HCT116 (cell line): ENCODE measurements around the gene PROK2. TPM values are rescaled to one million over a fixed set of nuclear protein-coding genes. Genes with fewer than 3 reads are reported as not detected.

Experiments used
- ATAC-seq: fragments of 200-7000 bp; cut with Tn5 transposase; 2 replicates; pipeline ENCODE4 v1.9.1; 2020; ENCODE audit warnings: mild to moderate bottlenecking, moderate library complexity
- BruUV-seq: library from RNA; stranded (reverse); fragments of 400-500 nt; replicated peaks from 2 replicates; lab custom pipeline; 2021; lab: Mats Ljungman, UMichigan
- CTCF ChIA-PET: fragments of 300-600 bp; sonication (Branson Sonifier 250); formaldehyde crosslinking; loops from one replicate; lab custom pipeline; 2021; ENCODE audit warnings: antibody characterized with exemption; lab: Charles Lee
- POLR2A ChIA-PET: fragments of 300-600, 350-600 bp; sonication (Branson Sonifier 250); formaldehyde crosslinking; loops from one replicate; lab custom pipeline; 2021; ENCODE audit warnings: antibody characterized with exemption; lab: Charles Lee
- RAD21 ChIA-PET, 2 experiments: fragments of 300-600 bp; sonication (Branson Sonifier 250); formaldehyde crosslinking; loops; one replicate each; lab custom pipeline; 2023; ENCODE audit warnings: low total read pairs in 2 of 2; ENCODE audit not compliant: uncharacterized antibody in 2 of 2, unreplicated experiment in 2 of 2, low non-redundant PET in 1 of 2; lab: Charles Lee
- DNase-seq: peaks from one replicate; pipeline ENCODE4 v3.0.0-alpha.2; 2010; ENCODE audit warnings: low read depth, low spot score
- H2AFZ ChIP-seq: fragments of 200-600 bp; shearing (Covaris generic), sonication (generic); 2 replicates; pipeline ENCODE4 v1.6.1; 2017; ENCODE audit warnings: low read depth, mixed run types, mixed read lengths, antibody characterized with exemption, low read length; ENCODE audit not compliant: poor library complexity, severe bottlenecking
- H3K27ac ChIP-seq: 2 replicates; pipeline ENCODE4 v1.5.1; 2012; ENCODE audit warnings: low read depth, low read length
- H3K27me3 ChIP-seq: fragments of 200-600 bp; sonication (generic); 2 replicates; pipeline ENCODE4 v1.6.1; 2016; ENCODE audit warnings: mixed run types, low read length, mixed read lengths; ENCODE audit not compliant: insufficient read depth
- H3K36me3 ChIP-seq, 2 experiments: fragments of 200-500 bp in 1 of 2; fragments of 200-600 bp in 1 of 2; sonication (Bioruptor generic) in 1 of 2; sonication (generic) in 1 of 2; 2 replicates each; pipeline versions ENCODE4 v1.5.1 to v1.6.1; 2014 to 2016; ENCODE audit warnings: low read length in 2 of 2, inconsistent platforms in 1 of 2, mixed read lengths in 1 of 2, mixed run types in 1 of 2; ENCODE audit not compliant: insufficient read depth in 2 of 2, control insufficient read depth in 1 of 2
- H3K4me1 ChIP-seq, 2 experiments: fragments of 200-600 bp in 1 of 2; sonication (generic) in 1 of 2; 2 replicates each; pipeline versions ENCODE4 v1.5.1 to v1.6.1; 2012 to 2017; ENCODE audit warnings: low read length in 2 of 2, inconsistent platforms in 1 of 2, mild to moderate bottlenecking in 1 of 2, mixed read lengths in 1 of 2, mixed run types in 1 of 2, moderate library complexity in 1 of 2; ENCODE audit not compliant: insufficient read depth in 2 of 2, control insufficient read depth in 1 of 2
- H3K4me2 ChIP-seq: fragments of 200-600 bp; sonication (generic); 2 replicates; pipeline ENCODE4 v1.6.1; 2017; ENCODE audit warnings: mixed run types, low read length, mixed read lengths
- H3K4me3 ChIP-seq, 2 experiments: fragments of 200-600 bp in 1 of 2; sonication (generic) in 1 of 2; replicated peaks in 1 of 2; 2 replicates each; pipeline ENCODE4 v1.5.1; 2011 to 2016; ENCODE audit warnings: low read length in 2 of 2, control low read depth in 1 of 2, low read depth in 1 of 2, mild to moderate bottlenecking in 1 of 2, mixed read lengths in 1 of 2, mixed run types in 1 of 2
- H3K79me2 ChIP-seq: fragments of 200-600 bp; sonication (generic); 2 replicates; pipeline ENCODE4 v1.6.1; 2017; ENCODE audit warnings: mild to moderate bottlenecking, mixed run types, low read length, moderate library complexity, mixed read lengths; ENCODE audit not compliant: insufficient read depth
- H3K9ac ChIP-seq: fragments of 200-600 bp; sonication (generic); 2 replicates; pipeline ENCODE4 v1.6.1; 2016; ENCODE audit warnings: low read length, mixed read lengths
- H3K9me2 ChIP-seq: fragments of 200-600 bp; sonication (generic), shearing (Covaris generic); 2 replicates; pipeline ENCODE4 v1.6.1; 2017; ENCODE audit warnings: mixed run types, mild to moderate bottlenecking, moderate library complexity; ENCODE audit not compliant: insufficient read depth
- H3K9me3 ChIP-seq, 2 experiments: fragments of 200-500 bp in 1 of 2; fragments of 200-600 bp in 1 of 2; sonication (Bioruptor generic) in 1 of 2; sonication (generic) in 1 of 2; 2 replicates each; pipeline ENCODE4 v1.6.1; 2014 to 2017; ENCODE audit warnings: low read length in 2 of 2, mixed read lengths in 2 of 2, inconsistent platforms in 1 of 2, low read depth in 1 of 2, mild to moderate bottlenecking in 1 of 2, mixed run types in 1 of 2, moderate library complexity in 1 of 2; ENCODE audit not compliant: control insufficient read depth in 1 of 2, insufficient read depth in 1 of 2
- H4K20me1 ChIP-seq: fragments of 200-600 bp; sonication (generic), shearing (Covaris generic); 2 replicates; pipeline ENCODE4 v1.6.1; 2017; ENCODE audit warnings: mixed run types, mild to moderate bottlenecking, moderate library complexity; ENCODE audit not compliant: insufficient read depth
- ATF3 ChIP-seq: IDR thresholded peaks from 2 replicates; pipeline ENCODE4 v1.6.1; 2012
- CBX3 ChIP-seq: IDR thresholded peaks from 2 replicates; pipeline ENCODE4 v1.6.1; 2012; ENCODE audit warnings: low read depth
- CEBPB ChIP-seq: IDR thresholded peaks from 2 replicates; pipeline ENCODE4 v1.6.1; 2012; ENCODE audit warnings: low read depth
- ELF1 ChIP-seq: IDR thresholded peaks from 2 replicates; pipeline ENCODE4 v1.6.1; 2012; ENCODE audit warnings: low read depth, borderline replicate concordance
- EZH2 ChIP-seq: fragments of 200-600 bp; sonication (generic); IDR thresholded peaks from 2 replicates; pipeline ENCODE4 v1.6.1; 2017; ENCODE audit warnings: antibody characterized with exemption, mixed run types
- EZH2phosphoT487 ChIP-seq: fragments of 200-600 bp; IDR thresholded peaks from 2 replicates; pipeline ENCODE4 v1.6.1; 2018; ENCODE audit warnings: antibody characterized with exemption, borderline replicate concordance
- JUND ChIP-seq: IDR thresholded peaks from 2 replicates; pipeline ENCODE4 v1.6.1; 2012
- POLR2AphosphoS5 ChIP-seq: IDR thresholded peaks from 2 replicates; pipeline ENCODE4 v1.6.1; 2011; ENCODE audit warnings: mild to moderate bottlenecking, low read depth, low read length, moderate library complexity
- RAD21 ChIP-seq: IDR thresholded peaks from 2 replicates; pipeline ENCODE4 v1.6.1; 2012; ENCODE audit warnings: low read depth, mild to moderate bottlenecking
- SP1 ChIP-seq: IDR thresholded peaks from 2 replicates; pipeline ENCODE4 v1.6.1; 2012; ENCODE audit warnings: low read depth
- TCF7L2 ChIP-seq: IDR thresholded peaks from 2 replicates; pipeline ENCODE4 v1.7.0; 2011; ENCODE audit warnings: borderline replicate concordance, inconsistent platforms; ENCODE audit not compliant: insufficient read depth, insufficient read length; ENCODE audit errors: extremely low read depth
- YY1 ChIP-seq: IDR thresholded peaks from 2 replicates; pipeline ENCODE4 v1.6.1; 2011; ENCODE audit warnings: low read length, low read depth, moderate library complexity, mild to moderate bottlenecking; ENCODE audit not compliant: insufficient replicate concordance; ENCODE audit errors: extremely low read depth
- ZBTB33 ChIP-seq: IDR thresholded peaks from 2 replicates; pipeline ENCODE4 v1.6.1; 2011; ENCODE audit warnings: mild to moderate bottlenecking, low read length, moderate library complexity; ENCODE audit not compliant: insufficient replicate concordance; ENCODE audit errors: extremely low read depth
- ZFX ChIP-seq: fragments of 450-650 bp; IDR thresholded peaks from 2 replicates; pipeline ENCODE4 v1.6.1; 2017
- ZNF274 ChIP-seq: fragments of 200-500 bp; sonication (Bioruptor generic); IDR thresholded peaks from 2 replicates; pipeline ENCODE4 v1.6.1; 2014; ENCODE audit warnings: mild to moderate bottlenecking, low read depth, low read length, inconsistent platforms
- intact Hi-C: fragments of 100-400 bp; cut with micrococcal nuclease; formaldehyde crosslinking; loops from 2 replicates; pipeline ENCODE4 v1.10.0; 2022
- total RNA-seq: library from RNA; stranded (reverse); gene quantifications from one replicate; pipeline ENCODE4 v1.2.1, GENCODE V29; 2021; ENCODE audit not compliant: unreplicated experiment
- TF ChIP-seq, protein P1 (sequence below): IDR thresholded peaks from 2 replicates; pipeline ENCODE4 v1.6.1; 2012; ENCODE audit warnings: low read depth
- TF ChIP-seq, protein P2 (sequence below), 3 experiments: fragments of 200-600 bp in 1 of 3; sonication (generic) in 1 of 3; IDR thresholded peaks in 2 of 3; conservative IDR thresholded peaks in 1 of 3; 2 replicates each; pipeline ENCODE4 v1.5.1; 2012 to 2017; ENCODE audit warnings: low read depth in 2 of 3, low read length in 2 of 3, antibody characterized with exemption in 1 of 3, borderline replicate concordance in 1 of 3, control low read depth in 1 of 3, mild to moderate bottlenecking in 1 of 3, mixed read lengths in 1 of 3, mixed run types in 1 of 3, moderate library complexity in 1 of 3; ENCODE audit not compliant: insufficient read depth in 1 of 3
- TF ChIP-seq, protein P3 (sequence below): IDR thresholded peaks from 2 replicates; pipeline ENCODE4 v1.6.1; 2012

PROK2 gene
- total RNA-seq, 1 experiment from 2014 or later, result not detected

DNA sequence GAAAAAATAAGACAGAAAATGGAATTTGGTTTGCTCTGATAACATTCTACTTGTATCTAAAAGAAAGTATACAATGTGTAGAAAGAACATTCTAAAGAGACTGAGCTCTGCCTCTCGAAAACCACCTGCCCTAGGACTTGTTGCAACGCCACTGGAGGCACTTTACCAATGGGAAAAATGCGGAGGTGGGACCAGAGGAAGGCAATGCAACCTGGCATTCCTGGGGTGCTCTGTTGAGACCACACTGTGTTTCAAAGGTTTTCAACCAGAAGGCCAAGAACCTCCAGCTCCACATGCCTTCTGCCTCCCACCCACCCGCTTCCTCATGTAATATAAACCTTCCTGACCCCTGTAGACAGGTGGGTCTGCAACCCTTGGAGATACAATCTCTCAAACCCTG lies 4.5 kb downstream of the PROK2 start:
- ChIA-PET RAD21 (no interaction called here), CTCF (no interaction called here), POLR2A (no interaction called here)
- intact Hi-C loops, result no loop called here
- no TSS peak for BruUV-seq
- no peaks in the 10 kb centered on the region for H3K36me3 ChIP-seq
- H3K4me1 ChIP-seq, result no peaks in the 10 kb centered on the region
- no peak overlapping the region for H3K4me3 ChIP-seq
- TF ChIP-seq, protein P1, sequence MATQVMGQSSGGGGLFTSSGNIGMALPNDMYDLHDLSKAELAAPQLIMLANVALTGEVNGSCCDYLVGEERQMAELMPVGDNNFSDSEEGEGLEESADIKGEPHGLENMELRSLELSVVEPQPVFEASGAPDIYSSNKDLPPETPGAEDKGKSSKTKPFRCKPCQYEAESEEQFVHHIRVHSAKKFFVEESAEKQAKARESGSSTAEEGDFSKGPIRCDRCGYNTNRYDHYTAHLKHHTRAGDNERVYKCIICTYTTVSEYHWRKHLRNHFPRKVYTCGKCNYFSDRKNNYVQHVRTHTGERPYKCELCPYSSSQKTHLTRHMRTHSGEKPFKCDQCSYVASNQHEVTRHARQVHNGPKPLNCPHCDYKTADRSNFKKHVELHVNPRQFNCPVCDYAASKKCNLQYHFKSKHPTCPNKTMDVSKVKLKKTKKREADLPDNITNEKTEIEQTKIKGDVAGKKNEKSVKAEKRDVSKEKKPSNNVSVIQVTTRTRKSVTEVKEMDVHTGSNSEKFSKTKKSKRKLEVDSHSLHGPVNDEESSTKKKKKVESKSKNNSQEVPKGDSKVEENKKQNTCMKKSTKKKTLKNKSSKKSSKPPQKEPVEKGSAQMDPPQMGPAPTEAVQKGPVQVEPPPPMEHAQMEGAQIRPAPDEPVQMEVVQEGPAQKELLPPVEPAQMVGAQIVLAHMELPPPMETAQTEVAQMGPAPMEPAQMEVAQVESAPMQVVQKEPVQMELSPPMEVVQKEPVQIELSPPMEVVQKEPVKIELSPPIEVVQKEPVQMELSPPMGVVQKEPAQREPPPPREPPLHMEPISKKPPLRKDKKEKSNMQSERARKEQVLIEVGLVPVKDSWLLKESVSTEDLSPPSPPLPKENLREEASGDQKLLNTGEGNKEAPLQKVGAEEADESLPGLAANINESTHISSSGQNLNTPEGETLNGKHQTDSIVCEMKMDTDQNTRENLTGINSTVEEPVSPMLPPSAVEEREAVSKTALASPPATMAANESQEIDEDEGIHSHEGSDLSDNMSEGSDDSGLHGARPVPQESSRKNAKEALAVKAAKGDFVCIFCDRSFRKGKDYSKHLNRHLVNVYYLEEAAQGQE, result no peak
- TF ChIP-seq RAD21 (no peak), ZFX (no peak), SP1 (no peak), CEBPB (no peak), EZH2phosphoT487 (no peak), JUND (no peak), CBX3 (no peak), ZNF274 (no peak), EZH2 (no peak), ELF1 (no peak), ATF3 (no peak), POLR2AphosphoS5 (no peak), ZBTB33 (no peak), TCF7L2 (no peak), YY1 (no peak)
- TF ChIP-seq, protein P2, sequence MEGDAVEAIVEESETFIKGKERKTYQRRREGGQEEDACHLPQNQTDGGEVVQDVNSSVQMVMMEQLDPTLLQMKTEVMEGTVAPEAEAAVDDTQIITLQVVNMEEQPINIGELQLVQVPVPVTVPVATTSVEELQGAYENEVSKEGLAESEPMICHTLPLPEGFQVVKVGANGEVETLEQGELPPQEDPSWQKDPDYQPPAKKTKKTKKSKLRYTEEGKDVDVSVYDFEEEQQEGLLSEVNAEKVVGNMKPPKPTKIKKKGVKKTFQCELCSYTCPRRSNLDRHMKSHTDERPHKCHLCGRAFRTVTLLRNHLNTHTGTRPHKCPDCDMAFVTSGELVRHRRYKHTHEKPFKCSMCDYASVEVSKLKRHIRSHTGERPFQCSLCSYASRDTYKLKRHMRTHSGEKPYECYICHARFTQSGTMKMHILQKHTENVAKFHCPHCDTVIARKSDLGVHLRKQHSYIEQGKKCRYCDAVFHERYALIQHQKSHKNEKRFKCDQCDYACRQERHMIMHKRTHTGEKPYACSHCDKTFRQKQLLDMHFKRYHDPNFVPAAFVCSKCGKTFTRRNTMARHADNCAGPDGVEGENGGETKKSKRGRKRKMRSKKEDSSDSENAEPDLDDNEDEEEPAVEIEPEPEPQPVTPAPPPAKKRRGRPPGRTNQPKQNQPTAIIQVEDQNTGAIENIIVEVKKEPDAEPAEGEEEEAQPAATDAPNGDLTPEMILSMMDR (IDR thresholded peaks at IDR 0.05 in 2 of 3, conservative IDR thresholded peaks at IDR 0.05 in 1 of 3; ENCODE audit: borderline replicate concordance in 1 of 3, insufficient read depth in 1 of 3, low read depth in 2 of 3, low read length in 2 of 3), result no peak
- TF ChIP-seq, protein P3, sequence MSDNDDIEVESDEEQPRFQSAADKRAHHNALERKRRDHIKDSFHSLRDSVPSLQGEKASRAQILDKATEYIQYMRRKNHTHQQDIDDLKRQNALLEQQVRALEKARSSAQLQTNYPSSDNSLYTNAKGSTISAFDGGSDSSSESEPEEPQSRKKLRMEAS, result no peak
- H2AFZ ChIP-seq, result no peak overlapping the region
- ATAC-seq (no peak), DNase-seq (no peak)
- no peaks in the 10 kb centered on the region for H3K9me2 ChIP-seq
- peaks cover 20% of the 10 kb centered on the region for H3K27me3 ChIP-seq
- H3K79me2 ChIP-seq, result no peaks in the 10 kb centered on the region
- H3K27ac ChIP-seq, result no peak overlapping the region
- H3K4me2 ChIP-seq, result no peak overlapping the region
- no peaks in the 10 kb centered on the region for H4K20me1 ChIP-seq
- H3K9me3 ChIP-seq, result no peaks in the 10 kb centered on the region
- H3K9ac ChIP-seq, result no peak overlapping the region
